C4-2B (cell line): ENCODE results near the gene VPS50.

Experiments
- CTCF ChIP-seq: fragments of 450-650 bp; conservative IDR thresholded peaks from 2 replicates; pipeline ENCODE4 v1.5.1; 2017; ENCODE audit warnings: mild to moderate bottlenecking
- ZFX ChIP-seq: fragments of 450-650 bp; IDR thresholded peaks from 2 replicates; pipeline ENCODE4 v1.6.1; 2017

- TF ChIP-seq CTCF (no peak), ZFX (no peak)
Measured at GRCh38 chr7:93314449-93314848, 82.3 kb downstream of the VPS50 start.
